HL-60/S4 treated with phorbol 12-myristate 13-acetate at 8.2 ng/mL for 4 days and 3 days (cell line): ENCODE data around the gene TSNAXIP1.
"Not testable (repeated sequence)": the region's sequence is repeated elsewhere in the genome, so short reads cannot be mapped to it uniquely, and the experiment has no call there.

Experiments
- in situ Hi-C: fragments of 300-500 bp; cut with MboI; formaldehyde crosslinking; loops from 2 replicates; pipeline ENCODE4 v1.15.0; 2022; ENCODE audit warnings: low sequenced_read_pairs

Gene TSNAXIP1

GRCh38 chr16:67857547-67858233 is 51.0 kb downstream of the TSNAXIP1 start:
- in situ Hi-C loops = no loop called here

DNA sequence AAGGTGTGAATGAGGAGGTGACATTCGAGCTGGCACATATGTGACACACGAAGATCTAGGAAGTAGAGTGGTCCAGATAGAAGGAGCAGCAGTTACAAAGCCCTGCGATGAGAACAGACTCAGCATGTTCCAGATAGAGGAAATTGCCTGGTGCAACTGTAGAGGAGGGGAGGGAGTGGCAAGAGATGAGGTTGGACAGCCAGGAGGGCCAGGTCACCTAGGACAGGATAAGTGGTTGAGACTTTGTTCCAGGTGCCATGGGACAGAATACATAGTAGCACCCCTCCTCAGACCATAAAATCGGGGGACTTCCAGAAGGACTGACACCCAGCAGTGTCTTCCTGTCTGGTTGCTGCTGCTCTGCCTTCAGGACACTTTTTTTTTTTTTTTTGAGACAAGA is 51.8 kb downstream of the TSNAXIP1 start:
- in situ Hi-C loops = no loop called here

GRCh38 chr16:67860589-67861398 is 54.1 kb downstream of the TSNAXIP1 start:
- in situ Hi-C loops = no loop called here

GRCh38 chr16:67861877-67862276 is 55.2 kb downstream of the TSNAXIP1 start:
- in situ Hi-C loops = no loop called here

- in situ Hi-C loops = no loop called here
Measured at GRCh38 chr16:67862623-67863583, 56.2 kb downstream of the TSNAXIP1 start.

- in situ Hi-C loops = not testable (repeated sequence)
Measured at GRCh38 chr16:67864044-67864443, 57.4 kb downstream of the TSNAXIP1 start.

DNA sequence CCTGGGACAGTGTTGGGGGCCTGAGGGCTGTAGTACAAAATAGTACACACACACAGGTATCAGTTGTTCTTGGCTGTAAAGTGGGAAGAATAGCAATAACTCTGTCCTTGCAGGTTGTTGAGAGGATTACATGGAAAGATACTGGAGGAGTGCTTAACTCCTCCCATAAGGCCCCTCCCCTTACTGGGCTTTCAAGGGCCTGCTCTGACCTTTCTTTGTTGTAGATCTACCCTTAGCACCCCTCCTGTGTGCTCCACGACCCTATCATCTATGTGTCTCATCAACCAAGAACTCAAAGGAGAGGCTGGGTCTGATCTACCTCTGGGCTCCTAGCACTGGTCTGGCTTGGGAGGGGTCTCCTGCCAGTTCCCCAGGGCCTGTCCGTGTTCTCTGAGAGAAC is 57.9 kb downstream of the TSNAXIP1 start:
- in situ Hi-C loops = no loop called here

DNA sequence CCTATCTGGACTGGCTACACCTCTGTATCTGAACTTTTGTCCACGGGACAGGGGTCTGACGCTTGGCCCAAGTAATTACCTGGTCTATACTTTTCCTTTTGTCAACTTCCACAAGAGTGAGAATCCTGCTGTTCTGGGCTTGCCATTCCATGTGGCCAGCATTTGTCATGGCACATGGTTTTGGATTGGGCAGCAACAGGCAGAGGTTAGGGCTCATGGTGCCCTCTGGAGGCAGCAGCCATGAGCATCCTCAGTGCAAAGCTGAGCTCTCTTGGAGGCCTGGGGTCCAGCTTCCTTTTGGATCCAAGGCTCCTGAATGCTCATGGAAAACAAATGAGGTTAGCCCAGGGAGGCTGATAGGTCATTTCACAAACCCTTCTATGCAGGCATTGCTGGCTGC is 58.6 kb downstream of the TSNAXIP1 start:
- in situ Hi-C loops = no loop called here

DNA sequence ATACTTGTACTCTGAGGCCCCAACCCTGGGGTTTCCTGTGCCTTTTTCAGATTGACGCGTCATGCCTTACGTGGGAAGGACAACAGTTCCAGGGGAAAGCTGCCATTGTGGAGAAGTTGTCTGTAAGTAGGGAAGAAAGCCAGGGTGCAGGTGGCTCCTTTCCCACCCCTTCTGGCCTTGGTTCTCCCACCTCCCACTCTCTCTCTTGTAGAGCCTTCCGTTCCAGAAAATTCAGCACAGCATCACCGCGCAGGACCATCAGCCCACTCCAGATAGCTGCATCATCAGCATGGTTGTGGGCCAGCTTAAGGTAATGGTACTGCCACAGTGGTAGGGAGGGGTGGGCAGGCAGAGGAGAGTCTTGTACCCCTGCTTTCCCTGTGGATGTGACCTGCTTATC is 61.6 kb downstream of the TSNAXIP1 start:
- in situ Hi-C loops = no loop called here

GRCh38 chr16:67869653-67870052 is 63.0 kb downstream of the TSNAXIP1 start:
- in situ Hi-C loops = no loop called here

GRCh38 chr16:67871256-67871655 is 64.6 kb downstream of the TSNAXIP1 start:
- in situ Hi-C loops = no loop called here

- in situ Hi-C loops = no loop called here
Measured at GRCh38 chr16:67872131-67872630, 65.5 kb downstream of the TSNAXIP1 start.

DNA sequence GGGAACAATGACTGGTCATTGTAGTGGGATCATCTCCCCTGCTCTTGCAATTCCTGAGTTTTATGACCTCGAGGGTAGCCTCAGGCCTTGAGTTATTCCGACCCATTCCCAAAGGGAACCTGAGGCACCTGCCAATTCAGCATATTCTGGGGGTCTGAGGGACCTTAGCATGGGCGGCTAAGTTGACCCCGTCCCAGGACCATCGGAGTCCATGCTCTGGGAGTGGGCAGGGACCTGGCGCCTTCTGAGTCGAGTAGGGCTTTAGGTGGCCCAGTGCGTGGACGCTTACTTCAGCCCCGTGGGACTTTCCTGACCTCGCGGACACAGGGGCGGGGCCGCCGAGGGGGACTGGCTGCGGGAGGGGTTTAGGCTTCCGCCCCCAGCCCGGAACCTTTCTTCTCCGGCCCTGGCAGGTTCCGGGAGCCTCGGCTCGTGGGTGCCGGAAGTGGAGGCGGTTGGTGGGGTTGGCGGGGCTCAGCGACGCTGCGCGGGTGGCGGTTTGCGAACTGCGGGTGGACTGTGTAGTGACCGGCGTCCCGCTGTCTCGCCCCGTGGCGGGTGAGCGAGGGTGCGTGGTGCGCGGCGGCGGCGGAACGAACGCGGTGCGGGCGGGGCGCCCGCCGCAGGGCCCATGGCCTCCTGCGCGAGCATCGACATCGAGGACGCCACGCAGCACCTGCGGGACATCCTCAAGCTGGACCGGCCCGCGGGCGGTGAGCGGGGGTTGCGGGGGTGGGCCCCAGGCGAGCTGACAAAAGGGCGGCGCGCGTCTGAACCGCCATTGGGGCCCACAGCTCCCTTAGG is 66.1 kb downstream of the TSNAXIP1 start, which contains the start of gene EDC4:
Gene EDC4 (plus strand): TSS at position 422 of the 804 bp plus-strand sequence. CDS start 210 bp downstream, at position 632.
- in situ Hi-C loops = no loop called here

DNA sequence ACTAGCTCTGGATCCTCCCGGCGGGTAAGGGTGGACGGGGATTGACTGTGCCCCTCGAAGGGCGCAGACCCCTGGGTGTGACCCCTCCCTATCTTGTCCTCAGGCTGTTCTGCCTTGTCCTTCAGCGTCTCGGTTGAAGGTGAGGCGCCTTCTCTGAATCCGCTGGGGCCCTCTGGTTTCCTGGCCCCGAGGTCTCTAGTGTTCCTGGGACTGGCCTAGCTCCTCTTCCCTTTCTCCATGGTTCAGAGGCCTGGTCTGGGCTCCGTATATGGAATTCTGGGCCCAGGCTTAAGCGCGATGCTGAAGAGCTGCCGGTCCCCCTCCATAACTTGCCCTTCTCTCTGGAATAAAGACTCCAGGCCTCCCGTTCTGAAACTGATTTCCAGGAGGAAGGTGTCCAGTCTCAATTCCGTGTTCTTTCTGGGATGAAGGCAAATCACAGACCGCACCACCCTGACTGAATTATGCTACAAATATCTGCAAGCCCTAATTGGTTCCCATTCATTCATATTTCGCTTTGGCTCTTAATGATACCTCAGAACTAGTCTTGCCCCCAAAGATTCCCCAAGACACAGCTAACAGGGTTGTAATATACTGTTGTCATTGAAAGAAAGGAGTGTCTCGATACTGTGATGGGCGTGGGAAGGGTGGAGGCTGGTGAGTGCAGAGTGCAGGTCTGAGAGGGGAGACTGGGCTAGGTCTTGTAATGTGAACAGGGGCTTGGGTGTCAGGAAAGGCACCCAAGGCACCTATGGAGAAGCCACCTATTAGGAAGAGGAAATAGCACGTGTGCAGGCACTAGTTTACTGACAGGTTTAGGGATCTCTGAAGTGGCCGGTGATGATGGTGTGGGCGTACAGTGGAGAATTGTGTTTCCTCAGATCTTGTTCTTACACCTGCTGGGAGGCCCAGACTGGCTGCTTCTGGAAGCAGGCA is 67.0 kb downstream of the TSNAXIP1 start:
- in situ Hi-C loops = no loop called here

DNA sequence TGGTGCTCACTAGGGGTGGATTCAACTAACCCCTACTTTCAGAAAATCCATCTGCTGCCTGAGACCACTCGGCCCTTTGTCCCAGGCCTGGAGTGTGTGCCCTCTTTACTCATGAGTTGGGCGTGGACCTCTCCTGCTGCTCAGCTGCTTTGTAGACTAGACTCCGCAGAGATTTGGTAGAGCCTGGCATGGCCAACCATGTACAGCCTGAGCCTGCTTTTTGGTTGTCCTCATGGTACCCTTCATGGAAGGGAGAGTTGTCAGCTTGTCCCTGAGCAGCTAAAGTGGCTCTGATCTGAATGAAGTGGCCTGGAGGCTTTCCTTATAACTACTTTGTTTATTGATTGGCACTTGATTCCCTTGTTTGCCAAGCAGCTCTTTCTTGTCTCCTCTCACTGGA is 67.7 kb downstream of the TSNAXIP1 start:
- in situ Hi-C loops = no loop called here

GRCh38 chr16:67877064-67877463 is 70.4 kb downstream of the TSNAXIP1 start:
- in situ Hi-C loops = no loop called here
